ENCODE results near the gene SAE1. TPM values are rescaled to one million over a fixed set of nuclear protein-coding genes. Genes with fewer than 3 reads are reported as not detected.

Gene SAE1
- total RNA-seq, 2 experiments from 2014 or later = 125 to 127 TPM

DNA sequence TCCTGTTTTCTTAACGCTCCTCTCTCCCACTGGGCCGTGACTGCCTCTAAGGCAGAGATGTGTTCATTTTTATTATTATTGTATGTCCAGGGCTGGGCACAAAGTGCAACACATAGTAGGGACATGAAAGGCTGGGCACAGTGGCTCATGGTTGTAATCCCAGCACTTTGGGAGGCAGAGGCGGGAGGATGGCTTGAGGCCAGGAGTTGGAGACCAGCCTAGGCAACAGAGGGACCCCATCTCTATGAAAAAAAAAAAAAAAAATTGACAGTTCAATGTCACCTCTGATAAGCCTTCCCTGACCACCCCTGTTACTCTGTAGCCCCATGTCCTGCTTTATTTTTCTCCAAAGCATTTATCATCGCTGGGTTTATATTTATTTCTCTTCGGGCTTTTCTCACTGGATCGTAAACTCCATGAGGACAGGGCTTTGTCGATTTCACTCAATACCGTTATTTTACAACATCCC lies 481 bp upstream of the SAE1 start:
- peaks cover 6% of the 10 kb centered on the region for H3K9me3 Mint-ChIP-seq
- peaks cover 39% of the 10 kb centered on the region for H3K36me3 Mint-ChIP-seq (ENCODE audit: low read depth)
- DNase-seq (no peak), ATAC-seq (no peak)
- ChIA-PET POLR2A (interaction anchor here (0.9 to 2.8 kb wide), 3 partner anchors 10 to 19 kb away, joined by 3 to 22 read pairs (median 8); partner anchors contain the start of gene ZC3H4), CTCF (interaction anchor here (0.9 to 5.0 kb wide), 6 partner anchors 15 to 117 kb away, joined by 3 to 42 read pairs (median 6); no protein-coding TSS in a partner anchor)
- intact Hi-C loops (cut with micrococcal nuclease) = no loop called here
- peaks cover 34% of the 10 kb centered on the region for H3K4me1 Mint-ChIP-seq (ENCODE audit: low read depth)
- peak overlapping the region; percentile 100 for H3K4me3 Mint-ChIP-seq
- peaks cover 2% of the 10 kb centered on the region for H3K27me3 Mint-ChIP-seq
- H3K27ac Mint-ChIP-seq = peak overlapping the region; percentile 100
- TF ChIP-seq, protein P1, sequence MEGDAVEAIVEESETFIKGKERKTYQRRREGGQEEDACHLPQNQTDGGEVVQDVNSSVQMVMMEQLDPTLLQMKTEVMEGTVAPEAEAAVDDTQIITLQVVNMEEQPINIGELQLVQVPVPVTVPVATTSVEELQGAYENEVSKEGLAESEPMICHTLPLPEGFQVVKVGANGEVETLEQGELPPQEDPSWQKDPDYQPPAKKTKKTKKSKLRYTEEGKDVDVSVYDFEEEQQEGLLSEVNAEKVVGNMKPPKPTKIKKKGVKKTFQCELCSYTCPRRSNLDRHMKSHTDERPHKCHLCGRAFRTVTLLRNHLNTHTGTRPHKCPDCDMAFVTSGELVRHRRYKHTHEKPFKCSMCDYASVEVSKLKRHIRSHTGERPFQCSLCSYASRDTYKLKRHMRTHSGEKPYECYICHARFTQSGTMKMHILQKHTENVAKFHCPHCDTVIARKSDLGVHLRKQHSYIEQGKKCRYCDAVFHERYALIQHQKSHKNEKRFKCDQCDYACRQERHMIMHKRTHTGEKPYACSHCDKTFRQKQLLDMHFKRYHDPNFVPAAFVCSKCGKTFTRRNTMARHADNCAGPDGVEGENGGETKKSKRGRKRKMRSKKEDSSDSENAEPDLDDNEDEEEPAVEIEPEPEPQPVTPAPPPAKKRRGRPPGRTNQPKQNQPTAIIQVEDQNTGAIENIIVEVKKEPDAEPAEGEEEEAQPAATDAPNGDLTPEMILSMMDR (IDR thresholded peaks at IDR 0.05) = no peak

DNA sequence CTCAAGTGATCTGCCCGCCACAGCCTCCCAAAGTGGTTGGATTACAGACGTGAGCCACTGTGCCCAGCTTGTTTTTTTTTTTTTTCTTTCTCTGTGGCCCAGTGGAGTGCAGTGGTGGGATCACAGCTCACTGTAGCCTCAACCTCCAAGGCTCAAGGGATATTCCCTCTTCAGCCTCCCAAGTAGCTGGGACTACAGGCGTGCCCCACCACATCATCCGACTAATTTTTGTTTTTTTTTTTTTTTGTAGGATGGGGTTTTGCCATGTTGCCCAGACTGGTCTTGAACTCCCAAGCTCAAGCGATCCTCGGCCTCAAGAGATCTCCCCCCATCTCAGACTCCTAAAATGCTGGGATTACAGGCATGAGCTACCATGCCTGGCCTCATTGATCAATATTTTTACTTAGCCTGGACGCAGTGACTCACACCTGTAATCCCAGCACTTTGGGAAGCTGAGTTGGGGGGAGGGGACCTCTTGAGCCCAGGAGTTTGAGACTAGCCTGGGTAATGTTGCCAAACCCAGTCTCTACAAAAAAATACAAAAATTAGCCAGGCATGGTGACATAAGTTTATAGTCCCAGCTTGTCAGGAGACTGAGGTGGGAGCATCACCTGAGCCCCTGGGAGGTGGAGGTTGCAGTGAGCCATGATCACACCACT lies 1.7 kb downstream of the SAE1 start:
- ChIA-PET CTCF (interaction anchor here (0.9 to 3.4 kb wide), 12 partner anchors 11 to 120 kb away, joined by 3 to 24 read pairs (median 10); partner anchors contain the start of gene ZC3H4), POLR2A (interaction anchor here (1.2 to 2.8 kb wide), 9 partner anchors 13 to 112 kb away, joined by 3 to 22 read pairs (median 6); partner anchors contain the start of gene ZC3H4)
- TF ChIP-seq, protein P1 (IDR thresholded peaks at IDR 0.05) = no peak
- ATAC-seq (no peak), DNase-seq (no peak)
- H3K36me3 Mint-ChIP-seq (ENCODE audit: low read depth) = peaks cover 44% of the 10 kb centered on the region
- peak overlapping the region; percentile 100 for H3K27ac Mint-ChIP-seq
- peaks cover 6% of the 10 kb centered on the region for H3K9me3 Mint-ChIP-seq
- intact Hi-C loops (cut with micrococcal nuclease) = no loop called here
- peaks cover 40% of the 10 kb centered on the region for H3K4me1 Mint-ChIP-seq (ENCODE audit: low read depth)
- H3K4me3 Mint-ChIP-seq = peak overlapping the region; percentile 100
- H3K27me3 Mint-ChIP-seq = peaks cover 2% of the 10 kb centered on the region

DNA sequence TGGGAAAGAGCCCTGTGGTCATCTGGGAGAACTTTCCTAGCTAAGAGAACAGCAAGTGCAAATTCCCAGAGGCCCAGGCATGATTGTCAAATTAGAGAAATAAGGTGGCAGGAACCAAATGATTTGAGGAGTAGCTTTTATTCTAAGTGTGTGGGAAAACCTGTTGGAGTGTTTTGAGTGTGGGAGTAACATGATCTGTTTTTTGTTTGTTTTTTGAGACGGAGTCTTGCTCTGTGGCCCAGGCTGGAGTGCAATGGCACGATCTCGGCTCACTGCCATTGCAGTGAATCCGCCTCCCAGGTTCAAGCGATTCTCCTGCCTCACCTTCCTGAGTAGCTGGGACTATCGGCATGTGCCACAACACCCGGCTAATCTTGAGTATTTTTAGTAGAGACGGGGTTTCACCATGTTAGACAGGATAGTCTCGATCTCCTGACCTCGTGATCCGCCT lies 2.4 kb downstream of the SAE1 start:
- Mint-ChIP-seq H3K27ac (peak overlapping the region; percentile 52), H3K4me1 (ENCODE audit: low read depth) (peaks cover 40% of the 10 kb centered on the region), H3K9me3 (peaks cover 6% of the 10 kb centered on the region), H3K27me3 (peaks cover 2% of the 10 kb centered on the region), H3K36me3 (ENCODE audit: low read depth) (peaks cover 44% of the 10 kb centered on the region), H3K4me3 (peak overlapping the region; percentile 100)
- intact Hi-C loops (cut with micrococcal nuclease) = no loop called here
- TF ChIP-seq, protein P1 (IDR thresholded peaks at IDR 0.05) = no peak
- ChIA-PET POLR2A (interaction anchor here (1.2 to 2.8 kb wide), 3 partner anchors 13 to 24 kb away, joined by 4 to 22 read pairs (median 20); partner anchors contain the start of gene ZC3H4), CTCF (interaction anchor here (1.0 to 3.4 kb wide), 6 partner anchors 54 to 121 kb away, joined by 4 to 18 read pairs (median 11); no protein-coding TSS in a partner anchor)
- no peak for ATAC-seq
- no peak for DNase-seq

DNA sequence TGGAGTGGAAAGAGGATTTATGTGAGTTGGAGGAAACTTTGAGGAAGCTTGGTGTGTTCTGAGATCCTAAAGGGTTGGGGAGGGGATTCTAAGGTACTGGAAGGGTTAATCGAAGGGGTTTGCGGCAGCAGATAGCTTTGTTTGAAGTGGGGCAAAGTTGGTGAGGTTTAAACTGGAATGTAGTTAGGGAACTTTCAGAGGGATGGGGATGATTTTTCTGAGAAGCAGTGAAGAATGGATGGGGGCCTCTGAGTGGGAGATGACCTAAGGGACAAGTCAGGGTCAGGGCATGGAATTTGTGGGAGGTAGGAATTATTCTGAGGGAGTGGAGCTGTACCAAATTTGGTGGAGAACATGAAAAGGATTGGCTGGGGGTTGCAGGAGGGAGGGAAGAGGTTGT lies 3.9 kb downstream of the SAE1 start:
- DNase-seq = no peak
- Mint-ChIP-seq H3K36me3 (ENCODE audit: low read depth) (peaks cover 54% of the 10 kb centered on the region), H3K9me3 (peaks cover 6% of the 10 kb centered on the region), H3K27ac (no peak overlapping the region), H3K4me1 (ENCODE audit: low read depth) (peaks cover 49% of the 10 kb centered on the region), H3K4me3 (peak overlapping the region; percentile 13), H3K27me3 (peaks cover 2% of the 10 kb centered on the region)
- intact Hi-C loops (cut with micrococcal nuclease) = no loop called here
- ChIA-PET CTCF (interaction anchor here (1.1 to 1.6 kb wide), 4 partner anchors 9 to 1336 kb away, joined by 3 to 9 read pairs (median 4); no protein-coding TSS in a partner anchor), POLR2A (interaction anchor here (0.6 to 2.0 kb wide), 3 partner anchors 9 to 91 kb away, joined by 3 to 5 read pairs (median 3); no protein-coding TSS in a partner anchor)
- no peak for ATAC-seq
- TF ChIP-seq, protein P1 (IDR thresholded peaks at IDR 0.05) = no peak

Measured in activated CD8-positive, alpha-beta T cell treated with anti-CD3 and anti-CD28 coated beads for 36 hours (primary cell).